ENCODE measurements around the gene PLP1.
"Not testable (repeated sequence)": the region's sequence is repeated elsewhere in the genome, so short reads cannot be mapped to it uniquely, and the experiment has no call there.

Gene PLP1

GRCh38 chrX:103776546-103776945 lies at the start of gene PLP1:
Gene PLP1, plus strand, starts transcription at chrX:103776840. Its CDS starts 156 bp downstream, at chrX:103776996.
- FAIRE-seq, result no peak

GRCh38 chrX:103727115-103727514 lies 49.5 kb upstream of the PLP1 start:
- FAIRE-seq, result no peak

- no peak for FAIRE-seq
These were observed 47.6 kb upstream of the PLP1 start for GRCh38 chrX:103729015-103729414.

- no peak for FAIRE-seq
These were observed 46.4 kb upstream of the PLP1 start for GRCh38 chrX:103730147-103730795.

- no peak for FAIRE-seq
These were observed 45.7 kb upstream of the PLP1 start for GRCh38 chrX:103730796-103731493.

GRCh38 chrX:103733017-103733416 lies 43.6 kb upstream of the PLP1 start:
- no peak for FAIRE-seq

GRCh38 chrX:103734125-103734760 lies 42.4 kb upstream of the PLP1 start:
- no peak for FAIRE-seq

GRCh38 chrX:103737696-103738095 lies 38.9 kb upstream of the PLP1 start:
- FAIRE-seq, result no peak

- no peak for FAIRE-seq
These were observed 37.2 kb upstream of the PLP1 start for GRCh38 chrX:103739421-103739820.

- no peak for FAIRE-seq
These were observed 34.8 kb upstream of the PLP1 start for GRCh38 chrX:103741879-103742278.

GRCh38 chrX:103742339-103742738 lies 34.3 kb upstream of the PLP1 start:
- no peak for FAIRE-seq

- FAIRE-seq, result no peak
These were observed 29.5 kb upstream of the PLP1 start for GRCh38 chrX:103747163-103747562.

GRCh38 chrX:103754401-103754800 lies 22.2 kb upstream of the PLP1 start:
- FAIRE-seq, result no peak

GRCh38 chrX:103756736-103757135 lies 19.9 kb upstream of the PLP1 start:
- no peak for FAIRE-seq

GRCh38 chrX:103758555-103758954 lies 18.1 kb upstream of the PLP1 start:
- no peak for FAIRE-seq

- not testable (repeated sequence) for FAIRE-seq
These were observed 13.1 kb upstream of the PLP1 start for GRCh38 chrX:103763541-103763940.

GRCh38 chrX:103766813-103767555 lies 9.7 kb upstream of the PLP1 start:
- FAIRE-seq, result peak; percentile 55

GRCh38 chrX:103773445-103773844 lies 3.2 kb upstream of the PLP1 start:
- no peak for FAIRE-seq

- no peak for FAIRE-seq
These were observed 2.5 kb upstream of the PLP1 start for GRCh38 chrX:103774070-103774642.

- FAIRE-seq, result no peak
These were observed 2.6 kb downstream of the PLP1 start for GRCh38 chrX:103779141-103779789.

GRCh38 chrX:103780336-103781061 lies 3.9 kb downstream of the PLP1 start:
- FAIRE-seq, result no peak

GRCh38 chrX:103781062-103781402 lies 4.4 kb downstream of the PLP1 start:
- no peak for FAIRE-seq

Data from colon (tissue), 2 donors.